Neural crest cell (in vitro differentiated cells): ENCODE data around the gene TWF2. TPM values are rescaled to one million over a fixed set of nuclear protein-coding genes. Genes with fewer than 3 reads are reported as not detected.

Source experiments
- DNase-seq: peaks from one replicate; pipeline ENCODE4 v3.0.0; 2021; ENCODE audit warnings: low read depth, mixed read lengths, low spot score
- H3K27ac Mint-ChIP-seq: one replicate; pipeline ENCODE4 v1.8.0; 2021; ENCODE audit warnings: mild to moderate bottlenecking, mixed read lengths; ENCODE audit not compliant: unreplicated experiment
- H3K27me3 Mint-ChIP-seq: 2 replicates; pipeline ENCODE4 v1.8.0; 2021; ENCODE audit warnings: low read depth, mild to moderate bottlenecking, mixed read lengths
- H3K36me3 Mint-ChIP-seq: 2 replicates; pipeline ENCODE4 v1.8.0; 2021; ENCODE audit warnings: low read depth, mild to moderate bottlenecking, mixed read lengths
- H3K4me1 Mint-ChIP-seq: 2 replicates; pipeline ENCODE4 v1.8.0; 2021; ENCODE audit warnings: mixed read lengths
- H3K4me3 Mint-ChIP-seq: one replicate; pipeline ENCODE4 v1.8.0; 2021; ENCODE audit warnings: mild to moderate bottlenecking, mixed read lengths
- H3K9me3 Mint-ChIP-seq: 2 replicates; pipeline ENCODE4 v1.8.0; 2021; ENCODE audit warnings: mixed read lengths
- CTCF ChIP-seq: fragments of 200-600 bp; sonication (generic); conservative IDR thresholded peaks from 2 replicates; pipeline ENCODE4 v1.5.0; 2021; ENCODE audit warnings: antibody characterized with exemption, mild to moderate bottlenecking
- total RNA-seq: library from RNA; stranded (reverse); gene quantifications from 2 replicates; pipeline ENCODE4 v1.2.1, GENCODE V29; 2021

TWF2 gene
- total RNA-seq, 1 donor from 2014 or later = 31.7 TPM

GRCh38 chr3:52197499-52197841 lies 41.5 kb downstream of the TWF2 start:
- Mint-ChIP-seq H3K9me3 (no peaks in the 10 kb centered on the region), H3K36me3 (peaks cover 4% of the 10 kb centered on the region), H3K27ac (peak overlapping the region; percentile 64), H3K27me3 (no peaks in the 10 kb centered on the region), H3K4me1 (peaks cover 26% of the 10 kb centered on the region), H3K4me3 (peak overlapping the region; percentile 99)
- no peak for TF ChIP-seq CTCF
- DNase-seq = no peak

- no peak for DNase-seq
- H3K27me3 Mint-ChIP-seq = no peaks in the 10 kb centered on the region
Observed at GRCh38 chr3:52196977-52197376, 42.0 kb downstream of the TWF2 start.

GRCh38 chr3:52195823-52196331 lies 43.1 kb downstream of the TWF2 start:
- Mint-ChIP-seq H3K9me3 (no peaks in the 10 kb centered on the region), H3K27ac (no peak overlapping the region), H3K36me3 (peaks cover 3% of the 10 kb centered on the region), H3K4me3 (no peak overlapping the region), H3K27me3 (no peaks in the 10 kb centered on the region), H3K4me1 (peaks cover 28% of the 10 kb centered on the region)
- no peak for DNase-seq
- no peak for TF ChIP-seq CTCF

More at GRCh38 chr3:52196977-52197376, 42.0 kb downstream of the TWF2 start:
- Mint-ChIP-seq H3K36me3 (peaks cover 3% of the 10 kb centered on the region), H3K9me3 (no peaks in the 10 kb centered on the region), H3K4me3 (peak overlapping the region; percentile 99), H3K4me1 (peaks cover 26% of the 10 kb centered on the region), H3K27ac (no peak overlapping the region)
- no peak for TF ChIP-seq CTCF

GRCh38 chr3:52195291-52195597 lies 43.7 kb downstream of the TWF2 start:
- Mint-ChIP-seq H3K27me3 (no peaks in the 10 kb centered on the region), H3K4me3 (no peak overlapping the region), H3K9me3 (no peaks in the 10 kb centered on the region), H3K27ac (no peak overlapping the region), H3K4me1 (peaks cover 30% of the 10 kb centered on the region), H3K36me3 (peaks cover 2% of the 10 kb centered on the region)
- no peak for TF ChIP-seq CTCF
- DNase-seq = no peak

GRCh38 chr3:52194485-52195290 lies 44.3 kb downstream of the TWF2 start:
- H3K9me3 Mint-ChIP-seq = no peaks in the 10 kb centered on the region
- no peaks in the 10 kb centered on the region for H3K27me3 Mint-ChIP-seq
- DNase-seq = no peak

More at GRCh38 chr3:52194485-52195290, 44.3 kb downstream of the TWF2 start:
- peaks cover 27% of the 10 kb centered on the region for H3K4me1 Mint-ChIP-seq
- no peak for TF ChIP-seq CTCF
- H3K27ac Mint-ChIP-seq = no peak overlapping the region
- no peaks in the 10 kb centered on the region for H3K36me3 Mint-ChIP-seq
- H3K4me3 Mint-ChIP-seq = no peak overlapping the region
